ENCODE data around the gene DSPP.

DSPP gene

GRCh38 chr4:87631668-87632067, 23.3 kb downstream of the DSPP start:
- no peak for DNase-seq (ENCODE audit: low read depth)

- DNase-seq (ENCODE audit: low read depth), result no peak
Measured at GRCh38 chr4:87632469-87632868, 24.1 kb downstream of the DSPP start.

- peak; percentile 61 for DNase-seq (ENCODE audit: low read depth)
Measured at GRCh38 chr4:87633243-87633642, 24.9 kb downstream of the DSPP start.

- no peak for DNase-seq (ENCODE audit: low read depth)
Measured at GRCh38 chr4:87644286-87644685, 36.0 kb downstream of the DSPP start.

GRCh38 chr4:87649980-87650379, 41.7 kb downstream of the DSPP start, which contains the start of gene DMP1:
Gene DMP1, plus strand, starts transcription at chr4:87650280. Its CDS starts 6,213 bp downstream, at chr4:87656493.
- DNase-seq (ENCODE audit: low read depth), result no peak

- no peak for DNase-seq (ENCODE audit: low read depth)
Measured at GRCh38 chr4:87650938-87651337, 42.6 kb downstream of the DSPP start.

GRCh38 chr4:87651941-87652340, 43.6 kb downstream of the DSPP start:
- DNase-seq (ENCODE audit: low read depth), result no peak

GRCh38 chr4:87654487-87655044, 46.2 kb downstream of the DSPP start:
- DNase-seq (ENCODE audit: low read depth), result no peak

- no peak for DNase-seq (ENCODE audit: low read depth)
Measured at GRCh38 chr4:87657525-87657924, 49.2 kb downstream of the DSPP start.

- no peak for DNase-seq (ENCODE audit: low read depth)
Measured at GRCh38 chr4:87659247-87659931, 51.1 kb downstream of the DSPP start.

GRCh38 chr4:87662871-87663270, 54.5 kb downstream of the DSPP start:
- DNase-seq (ENCODE audit: low read depth), result no peak
